ENCODE data around the gene DIP2C.

DIP2C gene

DNA sequence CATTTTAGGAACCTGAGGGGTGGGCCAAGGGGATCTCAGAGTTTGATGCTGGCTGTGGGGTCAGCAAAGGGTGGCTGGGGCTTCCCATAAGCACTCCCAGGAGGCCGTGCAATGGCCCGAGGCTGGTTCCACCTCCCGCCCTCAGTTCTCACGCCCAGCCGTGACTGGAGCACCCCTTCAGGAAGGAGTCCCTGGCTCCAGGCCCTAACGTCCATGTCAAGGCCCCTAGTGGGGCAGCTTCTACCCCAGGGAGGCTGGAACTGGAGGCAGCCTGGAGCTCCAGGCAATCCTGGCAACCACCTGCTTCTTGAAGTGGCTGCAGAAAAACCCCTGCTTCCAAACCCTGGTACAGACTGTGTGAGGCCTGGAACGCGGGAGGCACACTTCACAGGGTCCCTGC is 165.5 kb downstream of the DIP2C start:
- DNase-seq (ENCODE audit: extremely low read depth, insufficient read length) = no peak
- Histone ChIP-seq H3K36me3 (ENCODE audit: control insufficient read depth, insufficient read depth, low read length) (no peaks in the 10 kb centered on the region), H3K27me3 (replicated peaks; ENCODE audit: control insufficient read depth, insufficient read depth, low read length) (no peaks in the 10 kb centered on the region; the same call in 1 of the 2 replicates), H3K4me3 (replicated peaks; ENCODE audit: low read depth, low read length) (no peak overlapping the region)
- TF ChIP-seq CTCF (IDR thresholded peaks at IDR 0.05; ENCODE audit: insufficient read depth, low read length, poor library complexity, severe bottlenecking) = no peak

DNA sequence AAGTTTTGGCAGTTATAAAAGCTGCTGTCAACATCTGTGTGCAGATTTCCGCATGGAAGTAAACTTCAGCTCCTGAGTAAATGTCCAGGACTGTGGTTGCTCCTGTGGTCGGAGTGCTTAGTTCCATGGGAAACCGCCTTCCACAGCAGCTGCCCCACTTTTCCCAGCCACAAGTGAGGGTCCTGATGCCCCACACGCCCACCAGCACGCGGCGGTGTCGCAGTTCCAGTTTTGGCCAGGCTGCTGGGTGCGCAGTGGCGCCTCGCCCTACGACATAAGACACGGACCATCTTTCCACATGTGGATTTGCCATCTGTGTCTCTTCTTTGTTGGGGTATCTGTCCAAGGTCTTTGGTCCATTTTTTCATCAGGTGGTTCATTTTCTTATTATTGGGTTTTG is 167.1 kb downstream of the DIP2C start:
- TF ChIP-seq CTCF (IDR thresholded peaks at IDR 0.05; ENCODE audit: insufficient read depth, low read length, poor library complexity, severe bottlenecking) = no peak
- H3K27me3 ChIP-seq (replicated peaks; ENCODE audit: control insufficient read depth, insufficient read depth, low read length) = no peaks in the 10 kb centered on the region; the same call in 1 of the 2 replicates
- no peak for DNase-seq (ENCODE audit: extremely low read depth, insufficient read length)
- H3K4me3 ChIP-seq (replicated peaks; ENCODE audit: low read depth, low read length) = no peak overlapping the region
- H3K36me3 ChIP-seq (ENCODE audit: control insufficient read depth, insufficient read depth, low read length) = no peaks in the 10 kb centered on the region

- TF ChIP-seq CTCF (IDR thresholded peaks at IDR 0.05; ENCODE audit: insufficient read depth, low read length, poor library complexity, severe bottlenecking) = no peak
- H3K4me3 ChIP-seq (replicated peaks; ENCODE audit: low read depth, low read length) = no peak overlapping the region
- H3K27me3 ChIP-seq (replicated peaks; ENCODE audit: control insufficient read depth, insufficient read depth, low read length) = no peaks in the 10 kb centered on the region; the same call in 1 of the 2 replicates
- no peaks in the 10 kb centered on the region for H3K36me3 ChIP-seq (ENCODE audit: control insufficient read depth, insufficient read depth, low read length)
- no peak for DNase-seq (ENCODE audit: extremely low read depth, insufficient read length)
These were observed 167.9 kb downstream of the DIP2C start for GRCh38 chr10:521261-522250.

DNA sequence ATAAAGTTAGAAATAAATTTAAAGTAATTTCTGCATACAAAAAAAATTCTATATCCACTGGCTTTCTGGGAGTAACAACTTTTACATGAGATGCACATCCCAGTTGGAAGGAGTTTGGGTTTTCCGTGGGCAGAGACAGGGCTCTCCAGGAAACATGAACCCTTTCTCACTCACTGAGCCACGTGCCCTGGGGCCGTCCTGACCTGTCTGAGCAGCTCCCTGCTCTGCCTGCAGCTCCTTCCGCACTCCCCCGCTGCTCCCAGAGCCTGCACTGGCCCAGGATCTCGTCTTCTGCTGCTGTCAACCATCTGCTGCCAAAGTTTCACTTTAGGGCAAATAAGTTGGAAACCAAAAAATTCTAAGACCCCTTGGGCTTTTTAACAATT is 169.1 kb downstream of the DIP2C start:
- no peak for DNase-seq (ENCODE audit: extremely low read depth, insufficient read length)
- Histone ChIP-seq H3K4me3 (replicated peaks; ENCODE audit: low read depth, low read length) (no peak overlapping the region), H3K27me3 (replicated peaks; ENCODE audit: control insufficient read depth, insufficient read depth, low read length) (no peaks in the 10 kb centered on the region), H3K36me3 (ENCODE audit: control insufficient read depth, insufficient read depth, low read length) (no peaks in the 10 kb centered on the region)
- no peak for TF ChIP-seq CTCF (IDR thresholded peaks at IDR 0.05; ENCODE audit: insufficient read depth, low read length, poor library complexity, severe bottlenecking)

GRCh38 chr10:519716-520401 is 169.6 kb downstream of the DIP2C start:
- Histone ChIP-seq H3K4me3 (replicated peaks; ENCODE audit: low read depth, low read length) (no peak overlapping the region), H3K27me3 (replicated peaks; ENCODE audit: control insufficient read depth, insufficient read depth, low read length) (no peaks in the 10 kb centered on the region), H3K36me3 (ENCODE audit: control insufficient read depth, insufficient read depth, low read length) (no peaks in the 10 kb centered on the region)
- DNase-seq (ENCODE audit: extremely low read depth, insufficient read length) = no peak
- no peak for TF ChIP-seq CTCF (IDR thresholded peaks at IDR 0.05; ENCODE audit: insufficient read depth, low read length, poor library complexity, severe bottlenecking)
